Cortex of kidney (tissue), 1 donor: Measurements from ENCODE around the gene FAM117A.

Experiments
- DNase-seq: peaks from one replicate; lab custom pipeline; 2025; lab: John Stamatoyannopoulos, UW

FAM117A gene

GRCh38 chr17:49707608-49708514, 56.1 kb downstream of the FAM117A start, which contains the start of gene SLC35B1:
SLC35B1 (minus strand) TSS chr17:49707964; CDS start chr17:49707833, 131 bp downstream.
- peak; percentile 48 for DNase-seq

- no peak for DNase-seq
These were observed 56.7 kb downstream of the FAM117A start for GRCh38 chr17:49707246-49707607.

GRCh38 chr17:49705254-49705653, 58.7 kb downstream of the FAM117A start:
- no peak for DNase-seq

- no peak for DNase-seq
These were observed 60.2 kb downstream of the FAM117A start for GRCh38 chr17:49703557-49704277.

- no peak for DNase-seq
These were observed 63.0 kb downstream of the FAM117A start for GRCh38 chr17:49700960-49701359.

GRCh38 chr17:49699966-49700575, 63.9 kb downstream of the FAM117A start:
- no peak for DNase-seq

GRCh38 chr17:49698005-49698404, 65.9 kb downstream of the FAM117A start:
- no peak for DNase-seq

GRCh38 chr17:49696233-49696761, 67.6 kb downstream of the FAM117A start:
- DNase-seq, result no peak

- DNase-seq, result no peak
These were observed 68.2 kb downstream of the FAM117A start for GRCh38 chr17:49695698-49696232.

DNA sequence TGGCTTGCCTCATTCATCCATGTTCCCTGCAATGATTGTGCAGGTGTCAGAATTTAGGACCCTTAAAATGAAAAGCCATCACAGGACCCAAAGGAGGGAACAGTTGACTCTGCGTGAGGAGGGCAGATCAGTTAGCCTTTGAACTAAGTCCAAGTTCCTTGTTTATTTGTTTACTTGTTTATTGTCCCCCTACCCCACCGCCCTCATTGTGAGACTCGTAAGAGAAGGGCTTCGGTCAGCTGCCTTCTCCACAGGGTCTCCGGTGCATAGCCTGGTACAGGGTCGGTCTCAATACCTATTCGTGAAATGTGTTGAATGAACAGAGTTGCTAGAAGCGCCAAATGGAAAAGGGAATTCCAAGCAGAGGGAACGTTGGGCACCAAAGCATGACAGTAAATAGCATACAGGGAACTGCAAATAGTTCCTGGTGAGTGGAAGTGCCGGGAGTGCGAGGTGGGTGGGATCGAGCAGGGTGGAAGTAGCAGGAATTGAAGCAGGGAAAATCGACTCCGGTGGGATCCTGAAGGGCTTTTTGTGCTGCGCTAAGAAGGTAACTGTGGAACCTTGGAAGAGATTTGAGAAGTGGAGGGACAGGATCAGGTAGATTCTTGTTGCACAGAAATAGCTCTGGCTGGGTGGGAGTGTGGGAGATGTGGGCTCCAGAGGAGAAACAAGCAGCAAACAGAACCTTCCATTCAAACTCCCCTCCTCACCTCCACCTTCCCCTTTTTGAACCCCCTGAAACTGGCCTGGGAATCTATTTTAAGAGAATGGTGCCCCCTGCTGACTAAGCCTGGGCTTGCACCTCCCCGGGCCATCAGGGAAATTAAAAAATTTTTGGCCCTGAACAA, 68.9 kb downstream of the FAM117A start:
- no peak for DNase-seq

- DNase-seq, result no peak
These were observed 71.2 kb downstream of the FAM117A start for GRCh38 chr17:49692751-49693150.

- DNase-seq, result no peak
These were observed 72.2 kb downstream of the FAM117A start for GRCh38 chr17:49691677-49692191.

GRCh38 chr17:49691086-49691676, 72.8 kb downstream of the FAM117A start:
- no peak for DNase-seq

DNA sequence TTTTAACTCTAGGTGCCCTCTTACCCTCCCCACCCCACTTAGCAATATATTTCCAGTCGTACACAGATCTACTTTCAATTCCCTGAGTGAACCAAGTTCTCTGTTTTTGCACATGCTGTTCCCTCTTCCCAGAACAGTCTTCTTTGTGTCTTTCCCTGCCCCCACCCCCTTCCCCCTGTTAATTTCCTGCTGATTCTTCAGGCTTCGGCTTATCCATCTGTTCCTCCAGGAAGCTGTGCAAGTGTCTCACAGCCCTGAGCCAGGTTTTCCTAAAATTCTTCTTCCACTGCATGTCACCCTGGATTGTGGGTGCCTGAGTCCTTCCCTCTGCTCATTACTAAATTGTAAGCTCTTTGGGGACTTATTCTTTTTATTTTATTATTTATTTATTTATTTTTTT, 73.7 kb downstream of the FAM117A start:
- no peak for DNase-seq

- DNase-seq, result no peak
These were observed 75.1 kb downstream of the FAM117A start for GRCh38 chr17:49688848-49689247.

GRCh38 chr17:49687878-49688491, 75.9 kb downstream of the FAM117A start:
- DNase-seq, result no peak

DNA sequence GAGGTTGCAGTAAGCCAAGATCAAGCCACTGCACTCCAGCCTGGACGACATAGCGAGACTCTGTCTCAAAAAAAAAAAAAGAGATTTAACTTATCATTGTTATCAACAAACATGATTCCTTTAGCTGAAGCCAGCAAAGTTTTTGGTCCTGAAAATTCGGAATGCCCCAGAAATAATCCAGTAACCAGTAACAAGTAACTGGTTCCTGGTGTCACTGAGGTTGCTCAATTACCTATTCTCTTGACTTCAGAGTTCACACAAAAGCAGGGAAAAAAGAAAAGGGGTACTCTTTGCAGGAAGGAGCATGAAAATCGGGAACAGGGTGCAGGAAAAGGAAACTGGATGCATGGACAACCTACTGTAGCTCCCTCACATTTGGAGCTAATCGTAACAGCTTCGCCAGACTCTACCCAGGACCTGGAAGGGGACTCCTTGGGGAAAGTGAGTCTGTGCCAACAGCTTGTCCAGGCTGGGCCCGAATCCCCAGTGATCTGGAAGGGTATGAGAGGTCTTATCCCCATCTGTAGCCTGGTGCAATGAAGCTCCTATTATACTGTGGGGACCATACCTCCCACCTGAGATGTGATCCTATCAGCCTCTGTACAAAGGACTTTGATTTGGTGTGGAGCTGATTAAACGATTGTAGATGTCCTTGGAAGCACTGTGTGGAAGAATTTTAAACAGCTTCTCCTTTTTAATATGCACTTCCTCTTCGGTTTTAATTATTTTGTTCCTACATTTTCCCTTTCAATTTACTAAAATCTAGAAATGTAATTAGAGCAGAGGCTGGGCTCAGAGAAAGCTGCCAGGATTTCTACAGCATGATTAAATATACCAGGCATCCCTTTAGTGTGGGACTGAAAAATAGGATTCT, 82.6 kb downstream of the FAM117A start:
- DNase-seq, result no peak

- no peak for DNase-seq
These were observed 83.6 kb downstream of the FAM117A start for GRCh38 chr17:49680314-49680713.
